ENCODE measurements around the gene SUMF2. TPM values are rescaled to one million over a fixed set of nuclear protein-coding genes. Genes with fewer than 3 reads are reported as not detected.
A peak's percentile ranks its signal among the peaks of the same experiment; 100 is the strongest.

SUMF2 gene
- total and polyA plus RNA-seq, 2 of the 13 experiments (the other 11 are each of a cell fraction or from before 2014, with no cell fraction given) = 48.9 to 54.4 TPM

- TF ChIP-seq AFF4 (CRISPR knock-in tag; IDR thresholded peaks at IDR 0.05) (no peak), TCF7 (IDR thresholded peaks at IDR 0.05; ENCODE audit: low read depth) (peak; percentile 64), MYC (CRISPR knock-in tag; IDR thresholded peaks at IDR 0.05; ENCODE audit: borderline replicate concordance) (0 out of 2 replicates have a peak, but pooled peaks have one; percentile 2), ZNF776 (CRISPR knock-in tag; IDR thresholded peaks at IDR 0.05) (no peak), MBNL3 (CRISPR knock-in tag; conservative IDR thresholded peaks at IDR 0.05) (no peak), CBFB (CRISPR knock-in tag; IDR thresholded peaks at IDR 0.05) (no peak), CEBPG (CRISPR knock-in tag; IDR thresholded peaks at IDR 0.05) (peak; percentile 39), YEATS2 (CRISPR knock-in tag; IDR thresholded peaks at IDR 0.05; ENCODE audit: borderline replicate concordance) (no peak), ZNF230 (CRISPR knock-in tag; IDR thresholded peaks at IDR 0.05) (no peak), EED (CRISPR knock-in tag; IDR thresholded peaks at IDR 0.05) (no peak), RBM22 (optimal IDR thresholded peaks at IDR 0.05; ENCODE audit: low read length) (no peak), NFE2L1 (CRISPR knock-in tag; IDR thresholded peaks at IDR 0.05; ENCODE audit: borderline replicate concordance) (no peak), ZNF891 (CRISPR knock-in tag; IDR thresholded peaks at IDR 0.05) (no peak), FUBP1 (CRISPR knock-in tag; IDR thresholded peaks at IDR 0.05; ENCODE audit: borderline replicate concordance) (no peak), AGO2 (optimal IDR thresholded peaks at IDR 0.05; ENCODE audit: low read depth, low read length) (no peak), HNF4A (CRISPR knock-in tag; IDR thresholded peaks at IDR 0.05) (peak; percentile 91), ARID5B (CRISPR knock-in tag; IDR thresholded peaks at IDR 0.05) (peak; percentile 85), ZNF274 (CRISPR knock-in tag; IDR thresholded peaks at IDR 0.05) (no peak), NR2F1 (CRISPR knock-in tag; IDR thresholded peaks at IDR 0.05) (peak in 1 of 2 experiments; percentile 71; a peak in 1 of 4 replicates), PTBP1 (IDR thresholded peaks at IDR 0.05; ENCODE audit: low read depth, low read length, poor library complexity, severe bottlenecking) (no peak)
Observed at GRCh38 chr7:56028942-56029630, 35.0 kb upstream of the SUMF2 start (continued).

Measured in HepG2 (cell line).